Erythroblast (primary cell): ENCODE results near the gene NKPD1.

Experiments used
- GATA1 ChIP-seq: IDR thresholded peaks from 2 replicates; pipeline ENCODE4 v1.6.1; 2011; ENCODE audit warnings: low read depth, mild to moderate bottlenecking, control low read depth, low read length, moderate library complexity
- POLR2A ChIP-seq: IDR thresholded peaks from 2 replicates; pipeline ENCODE4 v1.6.1; 2011; ENCODE audit warnings: mild to moderate bottlenecking, low read length

DNA sequence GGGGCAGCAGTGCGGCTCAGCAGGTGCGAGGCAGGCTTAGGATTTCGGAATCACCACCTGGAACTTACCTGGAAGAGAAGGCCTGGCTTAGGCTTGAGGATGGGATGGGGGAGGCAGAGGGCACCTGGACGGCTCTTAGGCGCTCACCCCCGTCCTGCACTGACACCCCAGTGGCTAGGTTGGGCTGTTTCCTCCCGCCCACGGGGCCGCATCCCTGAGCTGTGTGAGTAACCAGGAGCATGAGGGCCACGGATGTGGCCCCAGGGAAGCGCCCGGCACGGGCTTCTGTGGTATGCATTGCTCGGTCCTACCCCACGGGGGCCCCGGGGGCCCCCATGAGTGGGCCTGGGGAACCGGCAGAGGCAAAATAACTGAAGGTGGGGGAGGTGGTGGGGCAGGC lies 2.4 kb upstream of the NKPD1 start:
- no peak for TF ChIP-seq POLR2A
- no peak for TF ChIP-seq GATA1
